ENCODE data around the gene MAD1L1.

MAD1L1 gene

GRCh38 chr7:2010551-2011265 lies 222.0 kb downstream of the MAD1L1 start:
- Histone ChIP-seq H3K14ac (ENCODE audit: low read length) (no peak overlapping the region), H3K9me3 (ENCODE audit: insufficient read depth, low read depth, low read length) (no peaks in the 10 kb centered on the region), H3K79me1 (ENCODE audit: low read length) (no peaks in the 10 kb centered on the region), H3K36me3 (ENCODE audit: control insufficient read depth in 1 of 2, insufficient read depth in 2 of 2, low read length in 2 of 2) (peaks cover 3 to 10% of the 10 kb centered on the region in 2 experiments), H3K9ac (ENCODE audit: low read length) (no peak overlapping the region), H3K4me3 (ENCODE audit: low read depth, low read length) (no peak overlapping the region), H3K4ac (ENCODE audit: low read depth, low read length) (no peak overlapping the region), H3K18ac (ENCODE audit: low read length) (no peak overlapping the region), H3K27me3 (ENCODE audit: insufficient read depth, low read length) (no peaks in the 10 kb centered on the region), H3K4me1 (ENCODE audit: control insufficient read depth in 1 of 2, insufficient read depth in 2 of 2, low read length in 2 of 2) (peaks cover 0 to 3% of the 10 kb centered on the region in 2 experiments), H2BK120ac (ENCODE audit: insufficient read depth, low read length, poor library complexity) (no peak overlapping the region), H3K27ac (ENCODE audit: low read depth, low read length) (no peak overlapping the region), H2AFZ (ENCODE audit: insufficient read depth, low read length, poor library complexity) (no peak overlapping the region), H3K4me2 (ENCODE audit: low read length) (no peak overlapping the region), H4K8ac (ENCODE audit: low read depth, low read length) (no peak overlapping the region), H4K12ac (ENCODE audit: low read depth, low read length) (no peak overlapping the region), H2BK5ac (ENCODE audit: low read depth, low read length, poor library complexity) (no peak overlapping the region), H2BK12ac (ENCODE audit: low read length) (no peak overlapping the region), H2AK5ac (ENCODE audit: low read length) (no peak overlapping the region), H4K91ac (ENCODE audit: low read depth, low read length) (no peak overlapping the region), H3K23ac (ENCODE audit: low read length) (no peak overlapping the region), H3K79me2 (ENCODE audit: control insufficient read depth, insufficient read depth, low read length, poor library complexity) (no peaks in the 10 kb centered on the region)
- WGBS (ENCODE audit: extremely low coverage, insufficient coverage, insufficient read length): no CpG with 5 or more reads among the region's 29 CpGs
- DNase-seq: no peak

GRCh38 chr7:2010101-2010500 lies 222.6 kb downstream of the MAD1L1 start:
- Histone ChIP-seq H3K27me3 (ENCODE audit: insufficient read depth, low read length) (no peaks in the 10 kb centered on the region), H4K12ac (ENCODE audit: low read depth, low read length) (no peak overlapping the region), H3K23ac (ENCODE audit: low read length) (no peak overlapping the region), H4K8ac (ENCODE audit: low read depth, low read length) (no peak overlapping the region), H4K91ac (ENCODE audit: low read depth, low read length) (no peak overlapping the region), H3K79me2 (ENCODE audit: control insufficient read depth, insufficient read depth, low read length, poor library complexity) (no peaks in the 10 kb centered on the region), H3K4me1 (ENCODE audit: control insufficient read depth in 1 of 2, insufficient read depth in 2 of 2, low read length in 2 of 2) (peaks cover 0 to 3% of the 10 kb centered on the region in 2 experiments), H2BK12ac (ENCODE audit: low read length) (no peak overlapping the region), H3K4me3 (ENCODE audit: low read depth, low read length) (no peak overlapping the region), H2AK5ac (ENCODE audit: low read length) (no peak overlapping the region), H3K9ac (ENCODE audit: low read length) (no peak overlapping the region), H3K4ac (ENCODE audit: low read depth, low read length) (no peak overlapping the region), H3K4me2 (ENCODE audit: low read length) (no peak overlapping the region), H3K27ac (ENCODE audit: low read depth, low read length) (no peak overlapping the region), H2AFZ (ENCODE audit: insufficient read depth, low read length, poor library complexity) (no peak overlapping the region), H3K79me1 (ENCODE audit: low read length) (no peaks in the 10 kb centered on the region), H3K18ac (ENCODE audit: low read length) (no peak overlapping the region), H3K9me3 (ENCODE audit: insufficient read depth, low read depth, low read length) (no peaks in the 10 kb centered on the region), H3K36me3 (ENCODE audit: control insufficient read depth in 1 of 2, insufficient read depth in 2 of 2, low read length in 2 of 2) (peaks cover 3 to 10% of the 10 kb centered on the region in 2 experiments), H3K14ac (ENCODE audit: low read length) (no peak overlapping the region), H2BK5ac (ENCODE audit: low read depth, low read length, poor library complexity) (no peak overlapping the region), H2BK120ac (ENCODE audit: insufficient read depth, low read length, poor library complexity) (no peak overlapping the region)
- WGBS (ENCODE audit: extremely low coverage, insufficient coverage, insufficient read length): no CpG with 5 or more reads among the region's 17 CpGs
- DNase-seq: no peak

GRCh38 chr7:2009541-2010001 lies 223.2 kb downstream of the MAD1L1 start:
- H2BK120ac ChIP-seq (ENCODE audit: insufficient read depth, low read length, poor library complexity): no peak overlapping the region
- no peak overlapping the region for H3K18ac ChIP-seq (ENCODE audit: low read length)
- H3K27me3 ChIP-seq (ENCODE audit: insufficient read depth, low read length): no peaks in the 10 kb centered on the region
- H3K14ac ChIP-seq (ENCODE audit: low read length): no peak overlapping the region
- H3K23ac ChIP-seq (ENCODE audit: low read length): no peak overlapping the region
- no peaks in the 10 kb centered on the region for H3K79me2 ChIP-seq (ENCODE audit: control insufficient read depth, insufficient read depth, low read length, poor library complexity)
- H3K4me1 ChIP-seq (ENCODE audit: control insufficient read depth in 1 of 2, insufficient read depth in 2 of 2, low read length in 2 of 2): peaks cover 0 to 3% of the 10 kb centered on the region in 2 experiments
- peaks cover 3 to 13% of the 10 kb centered on the region in 2 experiments for H3K36me3 ChIP-seq (ENCODE audit: control insufficient read depth in 1 of 2, insufficient read depth in 2 of 2, low read length in 2 of 2)
- no peak for DNase-seq
- H4K12ac ChIP-seq (ENCODE audit: low read depth, low read length): no peak overlapping the region
- H3K27ac ChIP-seq (ENCODE audit: low read depth, low read length): no peak overlapping the region
- no peak overlapping the region for H2BK12ac ChIP-seq (ENCODE audit: low read length)
- no peak overlapping the region for H3K4me2 ChIP-seq (ENCODE audit: low read length)
- no peak overlapping the region for H3K4me3 ChIP-seq (ENCODE audit: low read depth, low read length)
- no CpG with 5 or more reads among the region's 16 CpGs for WGBS (ENCODE audit: extremely low coverage, insufficient coverage, insufficient read length)
- H2BK5ac ChIP-seq (ENCODE audit: low read depth, low read length, poor library complexity): no peak overlapping the region
- no peak overlapping the region for H4K91ac ChIP-seq (ENCODE audit: low read depth, low read length)
- no peak overlapping the region for H4K8ac ChIP-seq (ENCODE audit: low read depth, low read length)
- H3K4ac ChIP-seq (ENCODE audit: low read depth, low read length): no peak overlapping the region
- H3K9me3 ChIP-seq (ENCODE audit: insufficient read depth, low read depth, low read length): no peaks in the 10 kb centered on the region
- no peak overlapping the region for H2AK5ac ChIP-seq (ENCODE audit: low read length)
- H2AFZ ChIP-seq (ENCODE audit: insufficient read depth, low read length, poor library complexity): peak overlapping the region; percentile 13
- H3K79me1 ChIP-seq (ENCODE audit: low read length): no peaks in the 10 kb centered on the region
- H3K9ac ChIP-seq (ENCODE audit: low read length): no peak overlapping the region

GRCh38 chr7:2008936-2009540 lies 223.7 kb downstream of the MAD1L1 start:
- no peak overlapping the region for H2BK12ac ChIP-seq (ENCODE audit: low read length)
- H2AFZ ChIP-seq (ENCODE audit: insufficient read depth, low read length, poor library complexity): no peak overlapping the region
- H3K27ac ChIP-seq (ENCODE audit: low read depth, low read length): no peak overlapping the region
- H3K36me3 ChIP-seq (ENCODE audit: control insufficient read depth in 1 of 2, insufficient read depth in 2 of 2, low read length in 2 of 2): peaks cover 3 to 15% of the 10 kb centered on the region in 2 experiments
- H3K4me3 ChIP-seq (ENCODE audit: low read depth, low read length): no peak overlapping the region
- H3K79me2 ChIP-seq (ENCODE audit: control insufficient read depth, insufficient read depth, low read length, poor library complexity): no peaks in the 10 kb centered on the region
- H3K18ac ChIP-seq (ENCODE audit: low read length): no peak overlapping the region
- H3K23ac ChIP-seq (ENCODE audit: low read length): no peak overlapping the region
- H4K12ac ChIP-seq (ENCODE audit: low read depth, low read length): no peak overlapping the region
- no peak overlapping the region for H3K4ac ChIP-seq (ENCODE audit: low read depth, low read length)
- no CpG with 5 or more reads among the region's 25 CpGs for WGBS (ENCODE audit: extremely low coverage, insufficient coverage, insufficient read length)
- no peak overlapping the region for H4K91ac ChIP-seq (ENCODE audit: low read depth, low read length)
- no peak overlapping the region for H3K9ac ChIP-seq (ENCODE audit: low read length)
- H3K9me3 ChIP-seq (ENCODE audit: insufficient read depth, low read depth, low read length): no peaks in the 10 kb centered on the region
- H4K8ac ChIP-seq (ENCODE audit: low read depth, low read length): no peak overlapping the region
- peaks cover 0 to 3% of the 10 kb centered on the region in 2 experiments for H3K4me1 ChIP-seq (ENCODE audit: control insufficient read depth in 1 of 2, insufficient read depth in 2 of 2, low read length in 2 of 2)
- no peak overlapping the region for H3K14ac ChIP-seq (ENCODE audit: low read length)
- H2AK5ac ChIP-seq (ENCODE audit: low read length): no peak overlapping the region
- H3K4me2 ChIP-seq (ENCODE audit: low read length): no peak overlapping the region
- no peaks in the 10 kb centered on the region for H3K79me1 ChIP-seq (ENCODE audit: low read length)
- no peak overlapping the region for H2BK120ac ChIP-seq (ENCODE audit: insufficient read depth, low read length, poor library complexity)
- no peak overlapping the region for H2BK5ac ChIP-seq (ENCODE audit: low read depth, low read length, poor library complexity)
- H3K27me3 ChIP-seq (ENCODE audit: insufficient read depth, low read length): no peaks in the 10 kb centered on the region
- DNase-seq: no peak

All from trophoblast cell (in vitro differentiated cells and primary cell).